ENCODE results near the gene PALD1.

PALD1 gene

GRCh38 chr10:70478191-70479164, at the start of gene PALD1:
Gene PALD1 (plus strand): TSS chr10:70478767. CDS start chr10:70525952, 47,185 bp downstream.
- DNase-seq: peak; percentile 24

GRCh38 chr10:70430493-70431445, 47.8 kb upstream of the PALD1 start:
- no peak for DNase-seq

- DNase-seq: no peak
Observed at GRCh38 chr10:70432101-70432500, 46.5 kb upstream of the PALD1 start.

- peak; percentile 17 for DNase-seq
Observed at GRCh38 chr10:70432561-70433263, 45.9 kb upstream of the PALD1 start.

- DNase-seq: no peak
Observed at GRCh38 chr10:70433581-70434280, 44.8 kb upstream of the PALD1 start.

GRCh38 chr10:70435241-70436085, 43.1 kb upstream of the PALD1 start:
- no peak for DNase-seq

GRCh38 chr10:70437721-70438120, 40.8 kb upstream of the PALD1 start:
- DNase-seq: no peak

- no peak for DNase-seq
Observed at GRCh38 chr10:70440296-70441160, 38.0 kb upstream of the PALD1 start.

- DNase-seq: no peak
Observed at GRCh38 chr10:70441161-70441894, 37.2 kb upstream of the PALD1 start, which contains the start of gene NODAL. Gene NODAL (minus strand): TSS chr10:70441681. CDS start chr10:70441667, 14 bp downstream.

- no peak for DNase-seq
Observed at GRCh38 chr10:70441895-70442309, 36.7 kb upstream of the PALD1 start.

- no peak for DNase-seq
Observed at GRCh38 chr10:70442332-70442988, 36.1 kb upstream of the PALD1 start.

- no peak for DNase-seq
Observed at GRCh38 chr10:70444744-70445143, 33.8 kb upstream of the PALD1 start.

- DNase-seq: no peak
Observed at GRCh38 chr10:70445718-70446657, 32.6 kb upstream of the PALD1 start.

- DNase-seq: no peak
Observed at GRCh38 chr10:70448236-70448635, 30.3 kb upstream of the PALD1 start.

GRCh38 chr10:70455213-70455630, 23.3 kb upstream of the PALD1 start:
- DNase-seq: no peak

- no peak for DNase-seq
Observed at GRCh38 chr10:70456164-70456563, 22.4 kb upstream of the PALD1 start.

- no peak for DNase-seq
Observed at GRCh38 chr10:70457759-70458305, 20.7 kb upstream of the PALD1 start.

Data from CD4-positive, alpha-beta T cell treated with Interleukin-10 for 1 hour (primary cell).